GM06990 (cell line): ENCODE data around the gene TRMT44.
"Not testable (repeated sequence)": the region's sequence is repeated elsewhere in the genome, so short reads cannot be mapped to it uniquely, and the experiment has no call there.

Experiments used
- DNase-seq: peaks from one replicate; pipeline ENCODE4 v3.0.0-alpha.2; 2011; ENCODE audit not compliant: insufficient read length; ENCODE audit errors: extremely low read depth
- H3K27me3 ChIP-seq: replicated peaks from 2 replicates; pipeline ENCODE4 v1.6.0; 2011; ENCODE audit warnings: low read length; ENCODE audit not compliant: control insufficient read depth, insufficient read depth
- H3K36me3 ChIP-seq: 2 replicates; pipeline ENCODE4 v1.5.1; 2011; ENCODE audit warnings: low read length; ENCODE audit not compliant: control insufficient read depth, insufficient read depth
- H3K4me3 ChIP-seq: replicated peaks from 2 replicates; pipeline ENCODE4 v1.5.1; 2011; ENCODE audit warnings: low read depth, mild to moderate bottlenecking, control low read depth, low read length
- CTCF ChIP-seq: IDR thresholded peaks from 2 replicates; pipeline ENCODE4 v1.5.1; 2011; ENCODE audit warnings: low read length, control low read depth, mild to moderate bottlenecking, inconsistent platforms; ENCODE audit not compliant: insufficient read depth, poor library complexity, severe bottlenecking

The TRMT44 gene

GRCh38 chr4:8480221-8480620 lies 39.6 kb downstream of the TRMT44 start:
- Histone ChIP-seq H3K4me3 (no peak overlapping the region), H3K36me3 (peaks cover 8% of the 10 kb centered on the region), H3K27me3 (no peaks in the 10 kb centered on the region)
- no peak for DNase-seq
- TF ChIP-seq CTCF = no peak

- H3K36me3 ChIP-seq, H3K27me3 ChIP-seq, H3K4me3 ChIP-seq, DNase-seq: not testable (repeated sequence)
Observed at GRCh38 chr4:8486643-8487042, 46.1 kb downstream of the TRMT44 start.

- no peak for DNase-seq
- Histone ChIP-seq H3K4me3 (no peak overlapping the region), H3K36me3 (no peaks in the 10 kb centered on the region), H3K27me3 (no peaks in the 10 kb centered on the region)
- TF ChIP-seq CTCF = no peak
Observed at GRCh38 chr4:8488791-8489369, 48.3 kb downstream of the TRMT44 start.

GRCh38 chr4:8491478-8491877 lies 50.9 kb downstream of the TRMT44 start:
- not testable (repeated sequence) for H3K27me3 ChIP-seq, H3K4me3 ChIP-seq, H3K36me3 ChIP-seq, DNase-seq

GRCh38 chr4:8492174-8492573 lies 51.6 kb downstream of the TRMT44 start:
- TF ChIP-seq CTCF = no peak
- Histone ChIP-seq H3K36me3 (no peaks in the 10 kb centered on the region), H3K4me3 (no peak overlapping the region), H3K27me3 (no peaks in the 10 kb centered on the region)
- no peak for DNase-seq

- Histone ChIP-seq H3K36me3 (no peaks in the 10 kb centered on the region), H3K27me3 (no peaks in the 10 kb centered on the region), H3K4me3 (no peak overlapping the region)
- DNase-seq = no peak
- TF ChIP-seq CTCF = no peak
Observed at GRCh38 chr4:8493484-8493883, 52.9 kb downstream of the TRMT44 start.

- Histone ChIP-seq H3K27me3 (no peaks in the 10 kb centered on the region), H3K36me3 (no peaks in the 10 kb centered on the region), H3K4me3 (no peak overlapping the region)
- no peak for TF ChIP-seq CTCF
- DNase-seq = no peak
Observed at GRCh38 chr4:8494218-8494617, 53.6 kb downstream of the TRMT44 start.
